C4-2B (cell line): ENCODE results near the gene POMP.

Source experiments
- CTCF ChIP-seq: fragments of 450-650 bp; conservative IDR thresholded peaks from 2 replicates; pipeline ENCODE4 v1.5.1; 2017; ENCODE audit warnings: mild to moderate bottlenecking
- ZFX ChIP-seq: fragments of 450-650 bp; IDR thresholded peaks from 2 replicates; pipeline ENCODE4 v1.6.1; 2017

- TF ChIP-seq CTCF (no peak), ZFX (peak; percentile 77)
Observed at GRCh38 chr13:28658796-28659620, at the start of gene POMP.
